ENCODE results near the gene PHF21A.

DNA sequence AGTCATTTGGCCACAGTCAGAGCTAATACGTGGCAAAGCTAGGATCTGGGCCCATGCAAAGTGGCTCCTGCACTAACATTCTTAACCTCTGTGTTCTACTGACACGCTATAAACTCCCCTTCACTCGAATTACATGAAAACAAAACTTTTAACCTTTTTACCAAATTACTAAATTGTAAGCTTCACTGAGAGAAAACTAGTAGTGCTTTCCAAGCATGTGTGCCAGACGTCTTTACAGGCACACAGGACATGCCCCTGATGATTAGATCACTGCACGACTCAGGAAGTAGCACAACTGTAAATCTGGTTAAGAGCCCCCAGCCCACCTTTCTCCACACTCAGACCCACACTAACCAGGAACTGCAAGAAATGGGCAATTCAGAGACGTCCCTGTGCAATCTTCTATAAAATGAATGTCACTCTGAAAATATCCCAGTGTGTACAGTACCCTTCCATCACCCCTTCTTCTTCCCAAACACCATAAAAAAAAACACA is 16.1 kb downstream of the PHF21A start:
- TF ChIP-seq, protein P1, sequence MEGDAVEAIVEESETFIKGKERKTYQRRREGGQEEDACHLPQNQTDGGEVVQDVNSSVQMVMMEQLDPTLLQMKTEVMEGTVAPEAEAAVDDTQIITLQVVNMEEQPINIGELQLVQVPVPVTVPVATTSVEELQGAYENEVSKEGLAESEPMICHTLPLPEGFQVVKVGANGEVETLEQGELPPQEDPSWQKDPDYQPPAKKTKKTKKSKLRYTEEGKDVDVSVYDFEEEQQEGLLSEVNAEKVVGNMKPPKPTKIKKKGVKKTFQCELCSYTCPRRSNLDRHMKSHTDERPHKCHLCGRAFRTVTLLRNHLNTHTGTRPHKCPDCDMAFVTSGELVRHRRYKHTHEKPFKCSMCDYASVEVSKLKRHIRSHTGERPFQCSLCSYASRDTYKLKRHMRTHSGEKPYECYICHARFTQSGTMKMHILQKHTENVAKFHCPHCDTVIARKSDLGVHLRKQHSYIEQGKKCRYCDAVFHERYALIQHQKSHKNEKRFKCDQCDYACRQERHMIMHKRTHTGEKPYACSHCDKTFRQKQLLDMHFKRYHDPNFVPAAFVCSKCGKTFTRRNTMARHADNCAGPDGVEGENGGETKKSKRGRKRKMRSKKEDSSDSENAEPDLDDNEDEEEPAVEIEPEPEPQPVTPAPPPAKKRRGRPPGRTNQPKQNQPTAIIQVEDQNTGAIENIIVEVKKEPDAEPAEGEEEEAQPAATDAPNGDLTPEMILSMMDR (IDR thresholded peaks at IDR 0.05), result no peak
- TF ChIP-seq, protein P2, sequence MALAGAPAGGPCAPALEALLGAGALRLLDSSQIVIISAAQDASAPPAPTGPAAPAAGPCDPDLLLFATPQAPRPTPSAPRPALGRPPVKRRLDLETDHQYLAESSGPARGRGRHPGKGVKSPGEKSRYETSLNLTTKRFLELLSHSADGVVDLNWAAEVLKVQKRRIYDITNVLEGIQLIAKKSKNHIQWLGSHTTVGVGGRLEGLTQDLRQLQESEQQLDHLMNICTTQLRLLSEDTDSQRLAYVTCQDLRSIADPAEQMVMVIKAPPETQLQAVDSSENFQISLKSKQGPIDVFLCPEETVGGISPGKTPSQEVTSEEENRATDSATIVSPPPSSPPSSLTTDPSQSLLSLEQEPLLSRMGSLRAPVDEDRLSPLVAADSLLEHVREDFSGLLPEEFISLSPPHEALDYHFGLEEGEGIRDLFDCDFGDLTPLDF (CRISPR knock-in tag; IDR thresholded peaks at IDR 0.05), result no peak
- TF ChIP-seq ZNF121 (CRISPR knock-in tag; IDR thresholded peaks at IDR 0.05), result no peak
- no peak for TF ChIP-seq ZNF423 (CRISPR knock-in tag; IDR thresholded peaks at IDR 0.05)
- TF ChIP-seq GABPB1 (CRISPR knock-in tag; IDR thresholded peaks at IDR 0.05), result no peak
- TF ChIP-seq KAT7 (CRISPR knock-in tag; IDR thresholded peaks at IDR 0.05; ENCODE audit: borderline replicate concordance), result no peak
- TF ChIP-seq, protein P3, sequence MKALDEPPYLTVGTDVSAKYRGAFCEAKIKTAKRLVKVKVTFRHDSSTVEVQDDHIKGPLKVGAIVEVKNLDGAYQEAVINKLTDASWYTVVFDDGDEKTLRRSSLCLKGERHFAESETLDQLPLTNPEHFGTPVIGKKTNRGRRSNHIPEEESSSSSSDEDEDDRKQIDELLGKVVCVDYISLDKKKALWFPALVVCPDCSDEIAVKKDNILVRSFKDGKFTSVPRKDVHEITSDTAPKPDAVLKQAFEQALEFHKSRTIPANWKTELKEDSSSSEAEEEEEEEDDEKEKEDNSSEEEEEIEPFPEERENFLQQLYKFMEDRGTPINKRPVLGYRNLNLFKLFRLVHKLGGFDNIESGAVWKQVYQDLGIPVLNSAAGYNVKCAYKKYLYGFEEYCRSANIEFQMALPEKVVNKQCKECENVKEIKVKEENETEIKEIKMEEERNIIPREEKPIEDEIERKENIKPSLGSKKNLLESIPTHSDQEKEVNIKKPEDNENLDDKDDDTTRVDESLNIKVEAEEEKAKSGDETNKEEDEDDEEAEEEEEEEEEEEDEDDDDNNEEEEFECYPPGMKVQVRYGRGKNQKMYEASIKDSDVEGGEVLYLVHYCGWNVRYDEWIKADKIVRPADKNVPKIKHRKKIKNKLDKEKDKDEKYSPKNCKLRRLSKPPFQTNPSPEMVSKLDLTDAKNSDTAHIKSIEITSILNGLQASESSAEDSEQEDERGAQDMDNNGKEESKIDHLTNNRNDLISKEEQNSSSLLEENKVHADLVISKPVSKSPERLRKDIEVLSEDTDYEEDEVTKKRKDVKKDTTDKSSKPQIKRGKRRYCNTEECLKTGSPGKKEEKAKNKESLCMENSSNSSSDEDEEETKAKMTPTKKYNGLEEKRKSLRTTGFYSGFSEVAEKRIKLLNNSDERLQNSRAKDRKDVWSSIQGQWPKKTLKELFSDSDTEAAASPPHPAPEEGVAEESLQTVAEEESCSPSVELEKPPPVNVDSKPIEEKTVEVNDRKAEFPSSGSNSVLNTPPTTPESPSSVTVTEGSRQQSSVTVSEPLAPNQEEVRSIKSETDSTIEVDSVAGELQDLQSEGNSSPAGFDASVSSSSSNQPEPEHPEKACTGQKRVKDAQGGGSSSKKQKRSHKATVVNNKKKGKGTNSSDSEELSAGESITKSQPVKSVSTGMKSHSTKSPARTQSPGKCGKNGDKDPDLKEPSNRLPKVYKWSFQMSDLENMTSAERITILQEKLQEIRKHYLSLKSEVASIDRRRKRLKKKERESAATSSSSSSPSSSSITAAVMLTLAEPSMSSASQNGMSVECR (CRISPR knock-in tag; IDR thresholded peaks at IDR 0.05; ENCODE audit: borderline replicate concordance), result no peak

Data from WTC11 (cell line).